ENCODE results near the gene ST3GAL5.

DNA sequence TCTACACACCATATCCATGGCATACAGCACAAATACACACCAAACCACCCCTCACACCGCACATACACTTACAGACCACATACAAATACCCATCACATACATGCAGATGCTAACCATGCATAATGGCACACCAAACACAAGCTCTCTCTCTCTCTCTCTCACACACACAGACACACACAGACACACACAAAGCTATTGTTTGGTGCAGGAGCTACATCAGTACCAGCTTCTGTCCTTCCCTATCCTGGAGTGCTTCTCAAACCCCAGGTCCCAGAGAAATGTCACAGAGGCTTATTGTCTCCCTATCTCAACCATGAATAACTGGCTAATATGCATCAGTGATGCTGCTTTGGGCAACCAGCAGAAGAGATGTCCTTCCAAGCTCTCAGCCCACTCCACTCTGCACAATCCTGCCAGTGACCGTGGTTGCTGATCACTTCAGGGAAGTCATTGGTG is 36.5 kb upstream of the ST3GAL5 start:
- no peak for TF ChIP-seq SP1 (IDR thresholded peaks at IDR 0.05)
- no peak for TF ChIP-seq FOXM1 (IDR thresholded peaks at IDR 0.05; ENCODE audit: borderline replicate concordance)
- TF ChIP-seq NFRKB (IDR thresholded peaks at IDR 0.05): no peak
- no peak for TF ChIP-seq BHLHE40 (IDR thresholded peaks at IDR 0.05; ENCODE audit: borderline replicate concordance)
- no peak for TF ChIP-seq FOXA1 (IDR thresholded peaks at IDR 0.05)

All from HEK293T (cell line).